ENCODE data around the gene KCNA4.

DNA sequence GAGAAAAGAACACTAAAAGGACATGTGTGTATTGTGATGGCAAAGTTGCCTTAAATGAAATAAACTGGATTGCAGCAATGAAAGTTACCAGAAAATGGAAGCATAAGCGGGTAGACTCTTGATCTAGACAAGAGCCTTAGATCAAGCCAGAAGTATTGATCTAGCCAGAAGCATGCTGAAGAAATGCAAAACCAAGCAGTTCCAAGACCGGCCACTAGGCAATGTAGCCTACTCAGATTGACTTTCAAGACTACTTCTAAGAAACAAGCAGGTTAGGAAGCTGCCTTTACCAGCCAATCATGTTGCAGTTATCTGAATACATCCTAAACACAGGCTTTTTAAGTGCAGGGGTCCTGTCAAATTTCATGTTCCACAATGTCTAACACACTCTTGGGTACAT lies 54.6 kb downstream of the KCNA4 start:
- TF ChIP-seq POLR2A (IDR thresholded peaks at IDR 0.05; ENCODE audit: low read length) (no peak), GATA1 (IDR thresholded peaks at IDR 0.05; ENCODE audit: low read depth, low read length) (no peak)
